NCI-H82 treated with DMSO at 0.1 percent for 48 hours (cell line): ENCODE results near the gene ERBB4.
"Not testable (repeated sequence)": the region's sequence is repeated elsewhere in the genome, so short reads cannot be mapped to it uniquely, and the experiment has no call there.

Source experiments
- DNase-seq: peaks from one replicate; lab custom pipeline; 2025; ENCODE audit not compliant: unreplicated experiment; lab: John Stamatoyannopoulos, UW

ERBB4 gene

GRCh38 chr2:212237350-212238095 is 301.1 kb downstream of the ERBB4 start:
- no peak for DNase-seq

DNA sequence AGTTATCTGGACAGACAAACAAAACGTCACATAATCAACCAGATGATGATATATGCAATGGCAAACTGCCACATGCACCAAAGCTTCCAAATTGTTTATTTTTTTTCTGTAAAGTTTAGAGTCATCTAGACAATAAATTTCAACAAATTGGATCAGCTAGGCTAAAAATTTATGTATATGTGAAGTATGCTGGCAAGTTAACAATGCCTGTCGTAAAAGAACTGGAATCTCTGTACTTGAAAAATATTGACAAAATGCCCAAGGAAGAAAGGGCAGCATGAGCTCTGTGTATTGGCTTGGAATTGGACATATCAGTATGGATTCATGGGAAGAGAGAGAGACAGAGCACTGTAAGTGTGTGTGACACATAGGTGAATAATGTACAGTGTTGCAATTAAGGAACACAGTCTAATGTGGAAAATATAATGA is 309.8 kb downstream of the ERBB4 start:
- DNase-seq, result no peak

DNA sequence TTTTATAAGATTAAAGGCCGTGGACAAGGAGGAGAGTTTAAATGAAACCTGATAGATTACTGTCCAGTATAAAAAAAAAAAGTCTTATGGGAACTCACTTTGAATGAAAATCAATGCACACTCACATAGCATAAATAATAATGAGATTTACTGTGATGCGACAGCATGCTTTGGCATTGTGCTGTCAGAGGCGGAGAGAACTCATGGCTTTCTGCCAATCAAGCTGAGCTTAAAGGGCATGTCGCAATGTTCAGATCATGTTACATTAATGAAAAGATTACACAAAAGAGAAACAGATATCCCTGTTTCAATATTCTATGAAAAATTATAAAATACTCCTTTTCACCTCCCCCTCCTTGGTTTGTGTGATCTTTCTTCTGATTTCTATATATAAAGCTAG is 310.8 kb downstream of the ERBB4 start:
- peak; percentile 49 for DNase-seq

DNA sequence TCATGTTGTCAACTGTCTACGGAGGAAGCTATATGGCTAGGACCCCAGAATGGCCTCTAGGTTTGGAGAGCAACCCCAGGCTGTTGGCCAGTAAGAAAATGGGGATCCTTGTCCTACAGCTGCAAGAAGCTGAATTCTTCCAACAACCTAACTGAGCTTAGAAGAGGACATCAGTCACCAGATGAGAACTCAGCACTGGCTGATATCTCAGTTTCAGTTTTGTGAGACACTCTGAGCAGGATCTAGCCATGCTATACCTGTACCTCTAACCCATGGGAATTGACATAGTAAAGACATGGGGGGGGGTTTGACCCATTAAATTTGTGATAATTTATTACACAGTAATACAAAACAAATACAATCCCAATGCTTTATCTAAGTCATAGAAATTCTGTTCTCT is 312.5 kb downstream of the ERBB4 start:
- no peak for DNase-seq

DNA sequence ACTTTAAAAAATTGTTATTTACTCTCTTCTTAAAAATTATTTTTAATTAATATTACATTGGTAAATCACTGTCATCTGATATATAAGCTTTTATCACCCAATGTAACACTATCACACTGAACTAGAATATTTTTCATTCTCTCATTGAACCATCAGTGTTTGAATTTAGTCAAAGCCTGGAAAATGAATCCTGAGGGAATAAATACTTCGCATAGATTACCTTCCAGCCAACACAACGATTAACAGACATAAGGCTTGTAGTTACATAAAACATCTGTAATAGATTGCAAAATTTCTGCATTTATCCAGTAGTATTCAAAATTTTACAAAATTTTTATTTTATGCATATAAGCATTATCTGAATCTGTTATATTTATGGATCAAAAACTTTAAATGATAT is 314.9 kb downstream of the ERBB4 start:
- no peak for DNase-seq

DNA sequence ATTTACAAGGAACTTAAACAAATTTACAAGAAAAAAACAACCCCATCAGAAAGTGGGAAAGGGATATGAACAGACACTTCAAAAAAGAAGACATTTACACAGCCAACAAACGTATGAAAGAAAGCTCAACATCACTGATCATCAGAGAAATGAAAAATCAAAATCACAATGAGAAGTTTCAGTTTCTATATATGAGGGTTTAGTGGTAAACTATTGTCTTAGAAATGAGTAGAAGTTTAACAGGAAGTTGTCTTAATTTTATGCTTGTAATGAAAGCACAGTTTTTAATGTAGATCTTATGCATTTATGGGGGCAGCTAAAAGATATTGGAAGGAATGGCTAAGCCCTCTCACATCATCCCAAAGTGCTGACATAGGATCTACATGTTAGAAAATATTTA is 325.4 kb downstream of the ERBB4 start:
- no peak for DNase-seq

GRCh38 chr2:212208467-212208866 is 330.1 kb downstream of the ERBB4 start:
- no peak for DNase-seq

DNA sequence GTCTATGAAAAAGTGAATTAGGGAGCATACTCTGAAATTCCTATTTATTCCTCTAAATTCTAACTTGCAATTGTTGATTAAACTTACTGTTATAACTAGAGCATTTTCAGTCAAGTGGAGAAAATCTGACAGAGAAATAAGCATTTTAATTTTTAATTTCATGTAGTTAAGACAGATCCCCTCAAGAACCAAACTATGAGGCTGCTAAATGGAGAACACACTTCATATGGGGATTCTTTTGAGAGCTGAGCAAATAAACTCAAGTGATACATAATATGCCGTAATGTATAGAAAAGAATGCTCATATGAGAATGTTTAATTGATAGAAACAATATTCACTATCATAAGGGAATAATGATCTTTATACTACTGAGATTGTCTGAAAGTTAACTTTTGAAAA is 340.8 kb downstream of the ERBB4 start:
- no peak for DNase-seq

GRCh38 chr2:212195626-212196025 is 343.0 kb downstream of the ERBB4 start:
- no peak for DNase-seq

- DNase-seq, result no peak
Observed at GRCh38 chr2:212194396-212194795, 344.2 kb downstream of the ERBB4 start.

DNA sequence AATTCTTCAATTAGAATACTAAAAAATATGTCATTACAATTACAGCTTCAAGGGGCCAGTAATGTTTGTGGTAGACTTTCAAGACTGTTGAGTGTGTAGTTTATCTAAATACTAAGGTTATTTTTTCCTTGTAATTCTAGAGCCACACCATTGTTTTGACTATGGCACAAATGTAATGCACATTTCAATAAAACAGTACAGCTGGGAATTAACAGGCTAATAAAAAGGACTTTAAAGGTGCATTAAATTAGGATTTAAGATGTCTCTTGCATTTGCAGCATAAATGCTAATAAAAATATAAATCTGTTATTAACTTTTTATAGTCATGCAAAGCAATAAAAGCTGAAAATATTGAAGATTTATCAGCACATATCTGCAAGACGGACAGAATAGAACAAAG is 344.8 kb downstream of the ERBB4 start:
- DNase-seq, result no peak

DNA sequence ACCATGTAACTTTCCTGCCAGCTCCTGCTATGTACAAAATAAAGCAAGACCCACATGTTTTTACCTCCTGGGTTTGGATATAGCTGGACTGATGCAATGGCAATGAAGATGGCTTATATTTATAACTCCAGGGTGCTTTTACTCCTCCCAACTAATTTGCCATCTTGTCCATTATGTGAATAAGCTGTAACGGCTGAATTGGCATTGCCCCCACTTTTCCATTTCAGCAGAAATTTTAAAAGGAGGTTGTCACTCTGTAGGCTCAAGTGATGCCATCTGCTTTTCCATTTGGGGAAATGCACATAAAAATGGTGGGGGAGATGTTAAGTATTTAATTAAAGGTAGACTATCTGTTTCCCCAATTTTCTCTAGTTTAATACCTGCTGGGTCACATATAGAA is 345.5 kb downstream of the ERBB4 start:
- no peak for DNase-seq

DNA sequence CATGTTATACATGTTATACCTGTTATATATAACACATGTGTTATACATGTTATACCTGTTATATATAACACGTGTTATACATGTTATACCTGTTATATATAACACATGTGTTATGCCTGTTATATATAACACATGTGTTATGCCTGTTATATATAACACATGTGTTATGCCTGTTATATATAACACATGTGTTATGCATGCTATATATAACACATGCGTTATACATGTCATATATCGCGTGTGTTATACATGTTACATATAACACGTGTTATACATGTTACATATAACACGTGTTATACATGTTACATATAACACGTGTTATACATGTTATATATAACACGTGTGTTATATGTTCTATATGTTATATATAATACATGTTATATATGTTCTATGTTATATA is 347.2 kb downstream of the ERBB4 start:
- not testable (repeated sequence) for DNase-seq

GRCh38 chr2:212186166-212186565 is 352.4 kb downstream of the ERBB4 start:
- no peak for DNase-seq

GRCh38 chr2:212181646-212182045 is 357.0 kb downstream of the ERBB4 start:
- DNase-seq, result no peak

DNA sequence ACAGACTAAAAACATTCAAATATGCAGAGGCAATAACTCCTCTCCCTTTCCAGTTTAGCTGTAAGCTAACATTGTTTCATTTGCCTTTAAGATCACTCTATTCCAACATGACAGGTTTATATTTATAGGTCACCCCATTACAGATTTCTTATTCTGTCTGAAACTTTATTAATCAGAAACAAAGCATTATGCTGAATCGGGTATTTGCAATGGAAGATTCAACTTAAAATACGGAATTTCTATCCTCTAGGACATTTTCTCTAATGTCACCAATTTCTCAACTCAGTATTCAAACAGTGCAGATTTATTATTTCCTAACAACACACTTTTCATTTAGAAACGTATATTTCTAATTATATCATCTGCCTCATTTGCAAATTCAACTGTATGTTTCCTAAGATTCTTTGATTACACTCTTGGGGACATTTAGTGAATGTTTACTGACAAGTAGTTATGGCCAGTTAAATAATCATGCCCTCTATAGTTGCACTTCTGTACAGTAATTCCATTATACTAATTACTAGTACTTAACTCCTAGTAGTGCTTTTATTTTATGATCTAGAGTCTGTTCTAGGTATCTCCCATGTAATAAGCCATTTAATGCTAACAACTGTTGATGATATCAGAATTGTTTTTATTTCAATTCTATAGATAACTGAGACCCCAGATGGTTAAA is 358.1 kb downstream of the ERBB4 start:
- DNase-seq, result peak; percentile 25

DNA sequence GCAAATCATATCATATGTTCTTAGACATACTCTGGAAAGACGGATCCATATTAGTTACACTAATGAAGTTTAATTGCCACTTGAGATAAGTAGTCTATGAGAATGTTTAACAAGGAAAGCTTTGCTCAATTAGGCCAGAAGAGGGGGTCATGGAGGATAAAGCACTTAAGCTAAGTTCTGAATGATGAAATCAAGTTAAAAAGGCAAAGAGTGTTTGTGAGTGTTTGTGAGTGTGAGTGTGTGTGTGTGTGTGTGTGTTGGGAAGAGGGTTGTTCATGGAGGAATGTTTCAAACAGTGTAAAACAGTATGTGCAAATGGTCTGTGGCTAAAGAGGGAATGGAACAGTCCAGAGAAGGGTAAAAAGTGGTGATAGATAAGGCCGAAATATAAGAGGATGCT is 360.9 kb downstream of the ERBB4 start:
- DNase-seq, result peak; percentile 40

GRCh38 chr2:212176151-212176550 is 362.5 kb downstream of the ERBB4 start:
- DNase-seq, result peak; percentile 91

GRCh38 chr2:212173756-212174510 is 364.7 kb downstream of the ERBB4 start:
- DNase-seq, result no peak

DNA sequence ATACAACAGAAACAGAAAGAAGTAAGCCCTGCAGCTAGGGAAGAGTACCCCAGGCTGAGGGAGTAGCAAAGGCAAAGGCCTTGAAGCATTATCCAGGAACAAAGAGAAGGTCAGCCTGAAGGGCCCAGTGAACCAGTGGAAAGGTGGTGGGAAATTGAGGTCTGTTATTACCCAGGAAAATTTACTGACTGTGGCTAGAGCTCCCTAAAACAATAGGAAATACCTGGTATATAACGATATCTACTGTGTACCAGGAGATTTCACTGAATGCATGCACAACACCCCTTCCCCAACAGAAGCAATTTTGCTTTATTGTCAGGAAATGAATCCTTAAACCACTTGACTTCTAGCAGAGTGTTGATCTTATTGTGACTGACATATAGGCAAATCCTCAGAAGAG is 365.3 kb downstream of the ERBB4 start:
- DNase-seq, result no peak

- DNase-seq, result no peak
Observed at GRCh38 chr2:212170382-212170781, 368.2 kb downstream of the ERBB4 start.

- DNase-seq, result no peak
Observed at GRCh38 chr2:212158081-212158480, 380.5 kb downstream of the ERBB4 start.
